Measurements from ENCODE around the gene PSMC3. TPM values are rescaled to one million over a fixed set of nuclear protein-coding genes. Genes with fewer than 3 reads are reported as not detected.

PSMC3 gene
- 146 and 156 TPM in 2 replicates for total RNA-seq

GRCh38 chr11:47426062-47426956 is at the start of gene PSMC3:
TSS of gene PSMC3 (minus strand) at chr11:47426439. CDS start at chr11:47426279, 160 bp downstream.

GRCh38 chr11:47448566-47449427 is 22.6 kb upstream of the PSMC3 start, which contains the start of gene RAPSN:
TSS of gene RAPSN (minus strand) at chr11:47449136. CDS start at chr11:47448964, 172 bp downstream.

GRCh38 chr11:47407746-47408590 is 18.3 kb downstream of the PSMC3 start, which contains the start of gene SLC39A13:
TSS of gene SLC39A13 (plus strand) at chr11:47408590. CDS start at chr11:47410095, 1,505 bp downstream.

GRCh38 chr11:47378010-47378835 is 48.0 kb downstream of the PSMC3 start, which contains the start of gene SPI1:
TSS of gene SPI1 (minus strand) at chr11:47378547. CDS start at chr11:47378353, 194 bp downstream.

Small RNAs within 50 kb of the gene (small RNA-seq; reads per million reads assigned to genes)
- not detected for gene MIR4487

Other genes starting within 250 kb of the PSMC3 start
- gene ARFGAP2, start 249.6 kb downstream of the PSMC3 start, total RNA-seq = 97.2 and 131 TPM in 2 replicates
- gene PACSIN3, start 240.0 kb downstream of the PSMC3 start, total RNA-seq = 34.6 and 38.9 TPM in 2 replicates
- 29.0 and 39.0 TPM in 2 replicates for gene DDB2, start 211.5 kb downstream of the PSMC3 start, total RNA-seq
- gene ACP2, start 177.6 kb downstream of the PSMC3 start, total RNA-seq = 31.0 and 35.3 TPM in 2 replicates
- gene NR1H3, start 168.4 kb downstream of the PSMC3 start, total RNA-seq = 10.6 and 11.1 TPM in 2 replicates
- gene MADD, start 156.3 kb downstream of the PSMC3 start, total RNA-seq = 17.6 and 19.5 TPM in 2 replicates
- gene MYBPC3, start 73.7 kb downstream of the PSMC3 start, total RNA-seq = not detected in 2 replicates
- gene SPI1, start 47.9 kb downstream of the PSMC3 start, total RNA-seq = not detected in 2 replicates
- gene SLC39A13, start 17.8 kb downstream of the PSMC3 start, total RNA-seq = 69.6 and 83.8 TPM in 2 replicates
- gene RAPSN, start 22.7 kb upstream of the PSMC3 start, total RNA-seq = 0.11 TPM in 1 of 2 replicates, not detected in the other
- gene CELF1, start 126.7 kb upstream of the PSMC3 start, total RNA-seq = 78.7 and 98.0 TPM in 2 replicates
- gene PTPMT1, start 139.2 kb upstream of the PSMC3 start, total RNA-seq = 46.7 and 47.8 TPM in 2 replicates
- 28.7 and 33.5 TPM in 2 replicates for gene KBTBD4, start 152.5 kb upstream of the PSMC3 start, total RNA-seq
- gene NDUFS3, start 152.6 kb upstream of the PSMC3 start, total RNA-seq = 57.8 and 60.0 TPM in 2 replicates
- gene FAM180B, start 160.2 kb upstream of the PSMC3 start, total RNA-seq = 0.11 and 0.26 TPM in 2 replicates
- 0.22 and 0.26 TPM in 2 replicates for gene C1QTNF4, start 168.0 kb upstream of the PSMC3 start, total RNA-seq
- 82.2 and 87.4 TPM in 2 replicates for gene MTCH2, start 216.1 kb upstream of the PSMC3 start, total RNA-seq